Endothelial cell of umbilical vein (primary cell): Measurements from ENCODE around the gene PSAT1. TPM values are rescaled to one million over a fixed set of nuclear protein-coding genes. Genes with fewer than 3 reads are reported as not detected.

Experiments
- BruUV-seq: library from RNA; stranded (reverse); fragments of 400-500 nt; replicated peaks from 2 replicates; lab custom pipeline; 2021; lab: Mats Ljungman, UMichigan
- CTCF ChIA-PET: fragments of 300-600, 350-600 bp; sonication (Branson Sonifier 250); formaldehyde crosslinking; loops from one replicate; lab custom pipeline; 2021; ENCODE audit warnings: antibody characterized with exemption, inconsistent platforms; lab: Charles Lee
- POLR2A ChIA-PET: fragments of 300-600, 350-600 bp; sonication (Branson Sonifier 250); formaldehyde crosslinking; loops from one replicate; lab custom pipeline; 2021; ENCODE audit warnings: antibody characterized with exemption, inconsistent platforms; lab: Charles Lee
- DNase-seq: peaks from one replicate; pipeline ENCODE4 v3.0.0-alpha.2; 2011; ENCODE audit warnings: low read depth, low spot score
- FAIRE-seq: peaks from 2 replicates; lab custom pipeline; 2011; peaks lifted over from hg19 to GRCh38; lab: Jason Lieb, UNC
- H2AFZ ChIP-seq: 2 replicates; pipeline ENCODE4 v1.6.0; 2012; ENCODE audit warnings: low read depth, low read length, control low read depth, inconsistent platforms
- H3K27ac ChIP-seq: 2 replicates; pipeline ENCODE4 v1.5.1; 2011; ENCODE audit warnings: low read depth, mild to moderate bottlenecking, control low read depth, low read length, moderate library complexity; ENCODE audit not compliant: insufficient read depth
- H3K27me3 ChIP-seq, 2 experiments: 2 replicates each; pipeline versions ENCODE4 v1.6.0 to v1.6.1; 2011; ENCODE audit warnings: low read length in 2 of 2, mixed read lengths in 1 of 2; ENCODE audit not compliant: control insufficient read depth in 2 of 2, insufficient read depth in 2 of 2
- H3K36me3 ChIP-seq, 2 experiments: 2 replicates in 1 of 2; 3 replicates in 1 of 2; pipeline ENCODE4 v1.5.1; 2011; ENCODE audit warnings: low read length in 2 of 2, mild to moderate bottlenecking in 1 of 2, moderate library complexity in 1 of 2; ENCODE audit not compliant: control insufficient read depth in 2 of 2, insufficient read depth in 2 of 2; ENCODE audit errors: extremely low read depth in 1 of 2
- H3K4me1 ChIP-seq: 3 replicates; pipeline ENCODE4 v1.5.1; 2011; ENCODE audit warnings: mild to moderate bottlenecking, low read length; ENCODE audit not compliant: control insufficient read depth, insufficient read depth; ENCODE audit errors: extremely low read depth
- H3K4me2 ChIP-seq: 2 replicates; pipeline ENCODE4 v1.6.1; 2011; ENCODE audit warnings: low read length, control low read depth, mixed read lengths; ENCODE audit not compliant: insufficient read depth
- H3K4me3 ChIP-seq, 3 experiments: fragments of 200-600 bp in 1 of 3; sonication (generic), shearing (Covaris generic) in 1 of 3; replicated peaks in 1 of 3; 2 replicates each; pipeline ENCODE4 v1.5.1; 2011 to 2016; ENCODE audit warnings: control low read depth in 3 of 3, low read length in 3 of 3, mild to moderate bottlenecking in 2 of 3, inconsistent platforms in 1 of 3, low read depth in 1 of 3, moderate library complexity in 1 of 3; ENCODE audit not compliant: insufficient read depth in 1 of 3
- H3K79me2 ChIP-seq: 2 replicates; pipeline ENCODE4 v1.6.0; 2012; ENCODE audit warnings: low read length, inconsistent platforms; ENCODE audit not compliant: control insufficient read depth, insufficient read depth
- H3K9ac ChIP-seq: replicated peaks from 2 replicates; pipeline ENCODE3; 2011; ENCODE audit warnings: low read length, control low read depth; ENCODE audit not compliant: insufficient read depth; ENCODE audit errors: extremely low read depth
- H3K9me1 ChIP-seq: replicated peaks from 3 replicates; pipeline ENCODE4 v1.6.0; 2011; ENCODE audit warnings: mild to moderate bottlenecking, low read length; ENCODE audit not compliant: control insufficient read depth, insufficient read depth; ENCODE audit errors: extremely low read depth
- H3K9me3 ChIP-seq: replicated peaks from 2 replicates; pipeline ENCODE4 v1.5.1; 2012; ENCODE audit warnings: low read length, inconsistent platforms; ENCODE audit not compliant: control insufficient read depth, insufficient read depth
- H4K20me1 ChIP-seq: replicated peaks from 2 replicates; pipeline ENCODE3; 2011; ENCODE audit warnings: mild to moderate bottlenecking, low read length; ENCODE audit not compliant: control insufficient read depth, insufficient read depth; ENCODE audit errors: extremely low read depth
- EZH2 ChIP-seq: IDR thresholded peaks from 2 replicates; pipeline ENCODE4 v1.6.1; 2012; ENCODE audit warnings: borderline replicate concordance, low read depth, mild to moderate bottlenecking, moderate library complexity, low read length, inconsistent platforms; ENCODE audit not compliant: severe bottlenecking
- FOS ChIP-seq: IDR thresholded peaks from 2 replicates; pipeline ENCODE4 v1.6.1; 2011; ENCODE audit warnings: mild to moderate bottlenecking, low read length, moderate library complexity, borderline replicate concordance; ENCODE audit not compliant: insufficient read depth
- GATA2 ChIP-seq: IDR thresholded peaks from 2 replicates; pipeline ENCODE4 v1.7.0; 2011; ENCODE audit warnings: low read depth, mild to moderate bottlenecking, moderate library complexity, mixed read lengths, low read length; ENCODE audit not compliant: insufficient read length, insufficient read depth
- JUN ChIP-seq: IDR thresholded peaks from 2 replicates; pipeline ENCODE4 v1.6.1; 2011; ENCODE audit warnings: borderline replicate concordance, low read depth; ENCODE audit not compliant: insufficient read length, insufficient read depth
- MYC ChIP-seq: IDR thresholded peaks from one replicate; pipeline ENCODE4 v1.6.1; 2011; ENCODE audit warnings: mild to moderate bottlenecking, low read depth, low read length
- POLR2A ChIP-seq: IDR thresholded peaks from 2 replicates; pipeline ENCODE4 v1.6.1; 2012; ENCODE audit warnings: low read depth, mild to moderate bottlenecking, control low read depth, low read length
- POLR2AphosphoS5 ChIP-seq: IDR thresholded peaks from 2 replicates; pipeline ENCODE4 v1.6.1; 2012; ENCODE audit warnings: low read depth, mild to moderate bottlenecking, control low read depth, low read length, moderate library complexity; ENCODE audit not compliant: insufficient read depth
- dilution Hi-C: fragments of 300-500 bp; cut with MboI; formaldehyde crosslinking; loops from one replicate; pipeline ENCODE4 v1.15.0; 2019; ENCODE audit warnings: low sequenced_read_pairs; ENCODE audit not compliant: extremely low pct_ligation_motif_present
- intact Hi-C: fragments of 100-400 bp; cut with micrococcal nuclease; formaldehyde crosslinking; loops from one replicate; pipeline ENCODE4 v1.10.0; 2022
- polyA plus RNA-seq, 4 experiments: library from polyadenylated mRNA; depleted of rRNA in 3 of 4; stranded (reverse) in 3 of 4; unstranded in 1 of 4; fragments of >200 nt; gene quantifications; 2 replicates each; pipeline versions ENCODE4 v1.2.1 to v1.2.3, GENCODE V29; 2011 to 2012; ENCODE audit warnings: missing spikeins in 1 of 4
- total RNA-seq: library from RNA; stranded (reverse); gene quantifications from 2 replicates; pipeline ENCODE4 v1.2.3, GENCODE V29; 2021
- TF ChIP-seq, protein P1 (sequence below): IDR thresholded peaks from 2 replicates; pipeline ENCODE4 v1.6.1; 2011; ENCODE audit not compliant: insufficient read depth, insufficient read length
- TF ChIP-seq, protein P2 (sequence below), 2 donors: IDR thresholded peaks; 1 replicate in 1 of 2; 2 replicates in 1 of 2; pipeline ENCODE4 v1.5.1; 2011; ENCODE audit warnings: low read length in 2 of 2, mild to moderate bottlenecking in 2 of 2, moderate library complexity in 2 of 2, control low read depth in 1 of 2, inconsistent platforms in 1 of 2, low read depth in 1 of 2; ENCODE audit not compliant: insufficient read depth in 1 of 2; ENCODE audit errors: extremely low read depth in 1 of 2

PSAT1 gene
- total and polyA plus RNA-seq, 2 donors (not counting 3 experiments of a cell fraction or from before 2014, with no cell fraction given) = 19.1 to 47.3 TPM

- peak; percentile 15 for FAIRE-seq
- H4K20me1 ChIP-seq = no peaks in the 10 kb centered on the region
- H3K36me3 ChIP-seq = no peaks in the 10 kb centered on the region
- no TSS peak for BruUV-seq
- intact Hi-C loops = no loop called here
- H3K79me2 ChIP-seq = no peaks in the 10 kb centered on the region
- no peak for TF ChIP-seq POLR2AphosphoS5
- TF ChIP-seq, protein P1, sequence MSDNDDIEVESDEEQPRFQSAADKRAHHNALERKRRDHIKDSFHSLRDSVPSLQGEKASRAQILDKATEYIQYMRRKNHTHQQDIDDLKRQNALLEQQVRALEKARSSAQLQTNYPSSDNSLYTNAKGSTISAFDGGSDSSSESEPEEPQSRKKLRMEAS = no peak
- TF ChIP-seq, protein P2, sequence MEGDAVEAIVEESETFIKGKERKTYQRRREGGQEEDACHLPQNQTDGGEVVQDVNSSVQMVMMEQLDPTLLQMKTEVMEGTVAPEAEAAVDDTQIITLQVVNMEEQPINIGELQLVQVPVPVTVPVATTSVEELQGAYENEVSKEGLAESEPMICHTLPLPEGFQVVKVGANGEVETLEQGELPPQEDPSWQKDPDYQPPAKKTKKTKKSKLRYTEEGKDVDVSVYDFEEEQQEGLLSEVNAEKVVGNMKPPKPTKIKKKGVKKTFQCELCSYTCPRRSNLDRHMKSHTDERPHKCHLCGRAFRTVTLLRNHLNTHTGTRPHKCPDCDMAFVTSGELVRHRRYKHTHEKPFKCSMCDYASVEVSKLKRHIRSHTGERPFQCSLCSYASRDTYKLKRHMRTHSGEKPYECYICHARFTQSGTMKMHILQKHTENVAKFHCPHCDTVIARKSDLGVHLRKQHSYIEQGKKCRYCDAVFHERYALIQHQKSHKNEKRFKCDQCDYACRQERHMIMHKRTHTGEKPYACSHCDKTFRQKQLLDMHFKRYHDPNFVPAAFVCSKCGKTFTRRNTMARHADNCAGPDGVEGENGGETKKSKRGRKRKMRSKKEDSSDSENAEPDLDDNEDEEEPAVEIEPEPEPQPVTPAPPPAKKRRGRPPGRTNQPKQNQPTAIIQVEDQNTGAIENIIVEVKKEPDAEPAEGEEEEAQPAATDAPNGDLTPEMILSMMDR (IDR thresholded peaks at IDR 0.05; ENCODE audit: extremely low read depth in 1 of 2, insufficient read depth in 1 of 2, low read depth in 1 of 2, low read length in 2 of 2) = no peak
- TF ChIP-seq FOS = no peak
- no peak for TF ChIP-seq MYC
- TF ChIP-seq EZH2 = no peak
- no peak for TF ChIP-seq JUN
- TF ChIP-seq POLR2A = no peak
- no peak for TF ChIP-seq GATA2
- no peak overlapping the region for H3K4me3 ChIP-seq
- H3K9me3 ChIP-seq = no peaks in the 10 kb centered on the region
- H3K27me3 ChIP-seq = no peaks in the 10 kb centered on the region
- H3K9ac ChIP-seq = no peak overlapping the region
- no peaks in the 10 kb centered on the region for H3K9me1 ChIP-seq
- H3K4me1 ChIP-seq = no peaks in the 10 kb centered on the region
- CTCF ChIA-PET = no interaction called here
- H3K27ac ChIP-seq = no peak overlapping the region
- H3K4me2 ChIP-seq = no peak overlapping the region
- no peak for DNase-seq
- no peak overlapping the region for H2AFZ ChIP-seq
- dilution Hi-C loops = no loop called here
- POLR2A ChIA-PET = interaction anchor here (0.7 kb wide), 1 partner anchor 1321 kb away, joined by 5 read pairs; no protein-coding TSS in a partner anchor
These were observed 29.0 kb downstream of the PSAT1 start for GRCh38 chr9:78325846-78326360.
